Heart left ventricle (tissue), 16 donors: ENCODE data around the gene EWSR1. TPM values are rescaled to one million over a fixed set of nuclear protein-coding genes. Genes with fewer than 3 reads are reported as not detected.
A peak's percentile ranks its signal among the peaks of the same experiment; 100 is the strongest.

Experiments
- ATAC-seq, 4 donors: fragments of 200-7000 bp; cut with Tn5 transposase; one replicate each; pipeline ENCODE4 v1.9.1; 2020 to 2022; ENCODE audit warnings: moderate library complexity in 4 of 4, mild to moderate bottlenecking in 3 of 4, moderate number of reproducible peaks in 1 of 4
- DNase-seq, 5 donors: peaks; one replicate each; pipeline ENCODE4 v3.0.0-alpha.2; 2020
- H3K27ac ChIP-seq, 12 donors: fragments of 200-600 bp; sonication (generic) in 4 of 12; one replicate each; pipeline versions ENCODE4 v1.5.0 to v1.8.0; 2016 to 2022; ENCODE audit warnings: mild to moderate bottlenecking in 2 of 12
- H3K27me3 ChIP-seq, 9 donors: fragments of 200-600 bp; sonication (generic) in 2 of 9; one replicate each; pipeline versions ENCODE4 v1.5.1 to v1.8.0; 2016 to 2022; ENCODE audit warnings: mild to moderate bottlenecking in 3 of 9
- H3K36me3 ChIP-seq, 9 donors: fragments of 200-600 bp; sonication (generic) in 2 of 9; one replicate each; pipeline versions ENCODE4 v1.5.0 to v1.8.0; 2018 to 2022; ENCODE audit warnings: mild to moderate bottlenecking in 2 of 9
- H3K4me1 ChIP-seq, 12 donors: fragments of 200-600 bp; sonication (generic) in 4 of 12; one replicate each; pipeline versions ENCODE4 v1.5.0 to v1.8.0; 2016 to 2022; ENCODE audit warnings: mild to moderate bottlenecking in 3 of 12
- H3K4me3 ChIP-seq, 12 donors: fragments of 200-600 bp; sonication (generic) in 4 of 12; one replicate each; pipeline versions ENCODE4 v1.5.0 to v1.8.0; 2017 to 2022; ENCODE audit warnings: mild to moderate bottlenecking in 9 of 12, moderate library complexity in 4 of 12
- H3K9me3 ChIP-seq, 12 donors: fragments of 200-600 bp; sonication (generic) in 4 of 12; one replicate each; pipeline versions ENCODE4 v1.5.0 to v1.8.0; 2016 to 2022; ENCODE audit warnings: mild to moderate bottlenecking in 1 of 12
- POLR2A ChIP-seq, 2 donors: fragments of 450-650 bp; IDR thresholded peaks; one replicate each; pipeline ENCODE4 v1.6.1; 2017; ENCODE audit warnings: antibody characterized with exemption in 2 of 2, mild to moderate bottlenecking in 2 of 2, moderate library complexity in 2 of 2
- WGBS, 4 donors: extraction: QIAGEN DNeasy Blood & Tissue Kit in 2 of 4; methylation state at CpG; one replicate each; pipeline versions ENCODE4 v1.1.5 to v1.1.7; 2013 to 2018; 5-methylcytosine and 5-hydroxymethylcytosine counted together
- intact Hi-C, 10 donors: fragments of 100-400 bp; cut with DNase I; formaldehyde crosslinking; loops; one replicate each; pipeline versions ENCODE4 v1.11.1 to v1.14.2; 2022
- polyA plus RNA-seq, 2 donors: library from polyadenylated mRNA; stranded (reverse); fragments of 200-250 nt; gene quantifications; one replicate each; pipeline ENCODE4 v1.2.3, GENCODE V29; 2013
- total RNA-seq, 9 donors: library from RNA; depleted of rRNA in 2 of 9; stranded (reverse); fragments of >200 nt in 2 of 9; fragmentation: NEBNext Ultra II Directional in 3 of 9; extraction: Animal tissue kit (Norgen Biotek cat#: 25700) in 3 of 9; gene quantifications; one replicate each; pipeline versions ENCODE4 v1.1.0 to v1.2.4, GENCODE V29; 2016 to 2023
- TF ChIP-seq, protein P1 (sequence below), 12 donors: fragments of 200-600 bp; sonication (generic) in 4 of 12; IDR thresholded peaks; one replicate each; pipeline versions ENCODE4 v1.5.0 to v1.8.0; 2018 to 2022; ENCODE audit warnings: antibody characterized with exemption in 12 of 12, mild to moderate bottlenecking in 5 of 12
- donor health status: ischemic (EF 13 %, LVEDD 7.1; RV severe dilation, severe dysfunction).
- donor health status: healthy with polysubstance abuse.
- donor health status: DM: no; HTN: yes; CAD: no.
- donor health status: DM: no; HTN: no; CAD: no.
- donor health status: ischemic (EF 25% LVEDD 6.9; RV normal size, moderate dysfunction).
- donor health status: ischemic (EF 25% LVEDD 5.7; RV mildly dilated, moderate dysfunction).
- donor health status: healthy.
- donor health status: DM: yes; HTN: yes; CAD: no.
- donor health status: ischemic (EF 35%, LVEDD 5.7; RV mildly dilated, moderate dysfunction).
- donor health status: nonischemic (EF 11% LVEDD 7.7; RV severe dilation, severe dysfunction).
- donor health status: DM: yes; HTN: yes; CAD: no.
- donor health status: PGD.
- donor health status: ischemic (EF 29% LVEDD 5.4; RV normal size, mild dysfunction).
- donor health status: nonischemic (EF 23%, LVEDD 6.1; RV moderate dilation, normal function).

The EWSR1 gene
- total and polyA plus RNA-seq, 11 donors = 94.3 to 202 (median 138) TPM

DNA sequence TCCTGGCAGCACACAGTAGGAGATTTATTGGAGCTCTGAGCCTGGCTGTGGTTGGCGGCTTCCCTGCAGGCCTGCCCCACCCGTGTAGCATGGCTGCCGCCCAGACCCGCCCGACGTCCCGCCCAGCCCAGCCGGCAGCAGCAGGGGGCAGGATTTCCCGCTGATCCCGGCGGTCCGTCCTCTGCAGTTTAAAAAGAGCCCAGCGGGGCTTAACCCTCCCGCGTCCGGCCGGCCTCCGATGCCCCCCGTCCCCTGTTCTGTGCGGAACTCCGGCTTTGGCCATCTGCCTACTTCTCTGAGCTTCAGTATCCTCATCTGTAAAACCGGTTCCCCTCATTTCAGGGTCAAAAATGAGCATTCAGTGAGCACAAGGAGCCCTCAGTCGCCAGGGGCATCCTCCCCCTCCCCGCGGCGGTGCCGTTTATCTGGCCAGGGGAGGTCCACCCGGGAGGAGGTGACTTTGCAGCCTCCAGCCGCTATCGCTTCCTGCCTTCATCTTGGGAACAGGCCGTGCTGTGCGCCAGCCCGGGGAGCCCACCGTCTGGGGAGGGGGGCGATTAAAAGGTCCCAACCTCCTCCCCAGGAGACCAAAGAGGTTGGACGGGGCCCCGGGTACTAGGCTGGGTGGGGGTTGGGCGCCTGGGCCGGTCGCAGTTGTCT, 38.2 kb downstream of the EWSR1 start, which contains the start of gene GAS2L1:
TSS of gene GAS2L1 (plus strand) at position 476 of the 660 bp plus-strand sequence. CDS start 1,456 bp downstream, outside the sequence.
- WGBS, 4 donors = 0 to 1% (median 0%) methylated on average over 19 to 40 of the region's 40 CpGs
- intact Hi-C loops = loop anchor here in 9 of 10 donors (1.0 to 5.0 kb wide), 10 partner anchors 36 to 1016 kb away; partner anchors contain the start of genes EWSR1 (in 3 of the 9) and RHBDD3 (in 1 of the 9)

DNA sequence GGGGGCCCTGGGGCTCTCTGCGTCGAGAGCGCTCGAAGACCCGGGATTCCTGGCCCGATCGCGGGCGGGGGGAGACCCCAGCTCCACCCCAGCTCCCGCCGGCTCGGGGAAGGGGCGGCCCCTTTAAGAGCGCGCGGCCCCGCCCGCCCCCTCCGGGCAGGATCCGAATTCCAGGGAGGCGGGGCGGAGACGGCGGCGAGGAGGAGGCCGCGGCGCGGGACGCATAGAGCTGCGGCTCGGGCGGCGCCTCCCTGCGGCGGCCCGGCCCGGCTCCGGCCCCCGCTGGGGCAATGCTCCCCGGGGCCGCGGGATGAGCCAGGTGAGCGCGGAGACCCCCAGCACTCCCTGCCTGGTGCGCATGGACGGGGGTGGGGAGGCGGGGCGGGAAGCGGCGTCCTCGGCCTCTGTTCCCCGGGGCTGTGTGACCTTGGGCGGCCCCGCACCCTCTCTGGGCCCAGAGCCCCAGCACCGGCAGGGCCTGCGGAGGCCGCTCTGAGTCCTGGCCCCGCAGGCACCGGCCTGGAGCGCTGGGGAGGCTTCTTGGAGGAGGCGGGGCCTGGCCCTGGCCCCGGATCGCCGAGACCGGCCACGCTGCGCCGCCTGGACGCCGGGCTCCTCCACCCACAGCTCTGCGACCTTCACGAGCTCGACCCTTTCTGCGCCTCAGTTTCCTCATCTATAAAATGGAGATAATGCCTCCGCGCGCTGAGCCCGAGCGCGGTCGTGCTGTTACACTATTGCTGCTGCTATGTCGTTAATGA, 38.9 kb downstream of the EWSR1 start:
- H3K36me3 ChIP-seq = peaks cover 0 to 7% (median 0%) of the 10 kb centered on the region in 9 donors
- TF ChIP-seq, protein P1, sequence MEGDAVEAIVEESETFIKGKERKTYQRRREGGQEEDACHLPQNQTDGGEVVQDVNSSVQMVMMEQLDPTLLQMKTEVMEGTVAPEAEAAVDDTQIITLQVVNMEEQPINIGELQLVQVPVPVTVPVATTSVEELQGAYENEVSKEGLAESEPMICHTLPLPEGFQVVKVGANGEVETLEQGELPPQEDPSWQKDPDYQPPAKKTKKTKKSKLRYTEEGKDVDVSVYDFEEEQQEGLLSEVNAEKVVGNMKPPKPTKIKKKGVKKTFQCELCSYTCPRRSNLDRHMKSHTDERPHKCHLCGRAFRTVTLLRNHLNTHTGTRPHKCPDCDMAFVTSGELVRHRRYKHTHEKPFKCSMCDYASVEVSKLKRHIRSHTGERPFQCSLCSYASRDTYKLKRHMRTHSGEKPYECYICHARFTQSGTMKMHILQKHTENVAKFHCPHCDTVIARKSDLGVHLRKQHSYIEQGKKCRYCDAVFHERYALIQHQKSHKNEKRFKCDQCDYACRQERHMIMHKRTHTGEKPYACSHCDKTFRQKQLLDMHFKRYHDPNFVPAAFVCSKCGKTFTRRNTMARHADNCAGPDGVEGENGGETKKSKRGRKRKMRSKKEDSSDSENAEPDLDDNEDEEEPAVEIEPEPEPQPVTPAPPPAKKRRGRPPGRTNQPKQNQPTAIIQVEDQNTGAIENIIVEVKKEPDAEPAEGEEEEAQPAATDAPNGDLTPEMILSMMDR (IDR thresholded peaks at IDR 0.05) = peak in 5 of 12 donors; percentile 4 to 44 (median 31)
- peak; percentile 34 to 87 for TF ChIP-seq POLR2A (IDR thresholded peaks at IDR 0.05)
- H3K9me3 ChIP-seq = no peaks in the 10 kb centered on the region
- H3K4me1 ChIP-seq = peaks cover 9 to 71% (median 55%) of the 10 kb centered on the region in 12 donors
- WGBS, 4 donors = 1 to 5% (median 3%) methylated on average over 19 to 83 of the region's 83 CpGs
- no peaks in the 10 kb centered on the region for H3K27me3 ChIP-seq
- DNase-seq (peak; percentile 88 to 93 (median 90)), ATAC-seq (peak; percentile 41 to 74 (median 66))
- intact Hi-C loops = loop anchor here in 9 of 10 donors (1.0 to 5.0 kb wide), 10 partner anchors 35 to 1015 kb away; partner anchors contain the start of genes EWSR1 (in 3 of the 9) and RHBDD3 (in 1 of the 9)
- peak overlapping the region; percentile 63 to 98 (median 85) for H3K4me3 ChIP-seq
- H3K27ac ChIP-seq = peak overlapping the region; percentile 86 to 95 (median 89)

More for the DNA sequence above, 38.2 kb downstream of the EWSR1 start, which contains the start of gene GAS2L1:
- ATAC-seq = peak; percentile 66 to 80 (median 68)
- peak; percentile 90 to 93 (median 91) for DNase-seq
- Histone ChIP-seq H3K27ac (peak within 1 kb of the TSS; percentile 86 to 95 (median 89)), H3K4me1 (peaks cover 7 to 64% (median 48%) of the 10 kb centered on the region in 12 donors), H3K4me3 (peak within 1 kb of the TSS; percentile 63 to 98 (median 85)), H3K27me3 (no peaks in the 10 kb centered on the region), H3K36me3 (peaks cover 0 to 3% (median 0%) of the 10 kb centered on the region in 9 donors), H3K9me3 (no peaks in the 10 kb centered on the region)
- no peak for TF ChIP-seq POLR2A (IDR thresholded peaks at IDR 0.05)
- TF ChIP-seq, protein P1 (IDR thresholded peaks at IDR 0.05) = peak; percentile 65 to 89 (median 78)

DNA sequence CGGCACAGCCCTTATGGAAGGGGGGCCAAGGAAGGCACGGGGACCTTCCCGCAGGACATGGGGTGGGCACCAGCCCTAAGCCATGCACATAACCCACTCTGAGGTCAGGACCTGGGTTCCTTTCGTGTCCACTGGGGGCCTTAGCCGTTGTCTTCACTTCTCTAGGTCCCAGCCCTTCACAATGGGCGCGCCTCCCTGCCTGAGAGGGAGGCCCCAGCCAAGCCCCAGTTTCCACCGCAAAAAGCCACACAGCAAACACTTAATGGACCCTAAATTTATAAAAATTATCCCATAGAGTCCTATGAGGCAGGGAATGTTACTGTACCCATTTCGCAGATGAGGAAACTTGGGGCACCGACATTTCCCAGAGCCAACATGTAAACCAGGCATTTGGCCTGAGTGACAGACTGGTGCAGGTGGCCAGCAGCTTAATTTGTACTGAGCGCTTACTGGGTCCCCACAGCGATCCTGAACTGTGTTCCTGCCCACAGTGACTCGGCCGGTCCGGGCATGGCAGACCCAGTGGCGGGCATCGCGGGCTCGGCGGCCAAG, 39.6 kb downstream of the EWSR1 start:
- WGBS, 4 donors = 60 to 70% (median 69%) methylated on average over 13 to 20 of the region's 20 CpGs
- Histone ChIP-seq H3K4me1 (peaks cover 9 to 73% (median 55%) of the 10 kb centered on the region in 12 donors), H3K4me3 (peak overlapping the region; percentile 63 to 98 (median 85)), H3K27ac (peak overlapping the region; percentile 86 to 95 (median 89)), H3K27me3 (no peaks in the 10 kb centered on the region), H3K36me3 (peaks cover 0 to 13% (median 0%) of the 10 kb centered on the region in 9 donors), H3K9me3 (no peaks in the 10 kb centered on the region)
- ATAC-seq = no peak
- intact Hi-C loops = loop anchor here in 9 of 10 donors (2.0 to 5.0 kb wide), 8 partner anchors 35 to 1015 kb away; partner anchors contain the start of genes EWSR1 (in 2 of the 9) and RHBDD3 (in 1 of the 9)
- TF ChIP-seq POLR2A (IDR thresholded peaks at IDR 0.05) = no peak
- TF ChIP-seq, protein P1 (IDR thresholded peaks at IDR 0.05) = no peak
- DNase-seq = no peak
